Brain microvascular endothelial cell (primary cell): ENCODE data around the gene IKZF2.

Experiments used
- DNase-seq: peaks from one replicate; pipeline ENCODE4 v3.0.0-alpha.2; 2020
- H3K27ac ChIP-seq: fragments of 250-450 bp; sonication (Bioruptor Pico); 2 replicates; pipeline ENCODE4 v1.5.1; 2020; ENCODE audit warnings: mild to moderate bottlenecking, moderate library complexity
- H3K27me3 ChIP-seq: fragments of 250-450 bp; sonication (Bioruptor Pico); replicated peaks from 2 replicates; pipeline ENCODE4 v1.5.1; 2020; ENCODE audit warnings: mild to moderate bottlenecking
- H3K36me3 ChIP-seq: fragments of 250-450 bp; sonication (Bioruptor Pico); replicated peaks from 2 replicates; pipeline ENCODE4 v1.5.1; 2020; ENCODE audit warnings: mild to moderate bottlenecking
- H3K4me3 ChIP-seq: 2 replicates; pipeline ENCODE4 v1.5.1; 2011; ENCODE audit warnings: low read depth, mild to moderate bottlenecking, control low read depth, low read length, moderate library complexity
- CTCF ChIP-seq: IDR thresholded peaks from 2 replicates; pipeline ENCODE4 v1.5.1; 2011; ENCODE audit warnings: low read depth, mild to moderate bottlenecking, moderate library complexity, low read length, control low read depth, inconsistent platforms; ENCODE audit errors: missing control alignments
- in situ Hi-C: cut with HindIII; loops from 2 replicates; pipeline ENCODE4 v1.10.0; 2017; ENCODE audit warnings: low sequenced_read_pairs, low pct_ligation_motif_present

IKZF2 gene

GRCh38 chr2:213080969-213081617, 70.3 kb downstream of the IKZF2 start:
- Histone ChIP-seq H3K27me3 (no peaks in the 10 kb centered on the region), H3K36me3 (no peaks in the 10 kb centered on the region), H3K27ac (no peak overlapping the region), H3K4me3 (no peak overlapping the region)
- in situ Hi-C loops = no loop called here
- no peak for DNase-seq
- no peak for TF ChIP-seq CTCF

- TF ChIP-seq CTCF = no peak
- H3K27ac ChIP-seq = no peak overlapping the region
- in situ Hi-C loops = no loop called here
Observed at GRCh38 chr2:213079756-213080155, 71.7 kb downstream of the IKZF2 start.

GRCh38 chr2:213078686-213079085, 72.7 kb downstream of the IKZF2 start:
- H3K4me3 ChIP-seq = no peak overlapping the region
- TF ChIP-seq CTCF = no peak
- no peak for DNase-seq
- no peak overlapping the region for H3K27ac ChIP-seq
- no peaks in the 10 kb centered on the region for H3K27me3 ChIP-seq
- H3K36me3 ChIP-seq = no peaks in the 10 kb centered on the region
- in situ Hi-C loops = no loop called here

More at GRCh38 chr2:213079756-213080155, 71.7 kb downstream of the IKZF2 start:
- Histone ChIP-seq H3K27me3 (no peaks in the 10 kb centered on the region), H3K36me3 (no peaks in the 10 kb centered on the region), H3K4me3 (no peak overlapping the region)
- DNase-seq = no peak

- no peak for DNase-seq
- Histone ChIP-seq H3K36me3 (no peaks in the 10 kb centered on the region), H3K27me3 (no peaks in the 10 kb centered on the region), H3K27ac (no peak overlapping the region), H3K4me3 (no peak overlapping the region)
- in situ Hi-C loops = no loop called here
- TF ChIP-seq CTCF = no peak
Observed at GRCh38 chr2:213069531-213069930, 81.9 kb downstream of the IKZF2 start.

- DNase-seq = no peak
- Histone ChIP-seq H3K27ac (no peak overlapping the region), H3K27me3 (no peaks in the 10 kb centered on the region), H3K4me3 (no peak overlapping the region), H3K36me3 (no peaks in the 10 kb centered on the region)
- in situ Hi-C loops = no loop called here
- TF ChIP-seq CTCF = no peak
Observed at GRCh38 chr2:213068676-213069359, 82.6 kb downstream of the IKZF2 start.
